Activated T-helper 9 cell treated with anti-CD3 and anti-CD28 coated beads, Interleukin-2, amount 50 U/mL, for 16 hours (primary cell): Measurements from ENCODE around the gene UBE2Q1.
"Not testable (repeated sequence)": the region's sequence is repeated elsewhere in the genome, so short reads cannot be mapped to it uniquely, and the experiment has no call there.

Source experiments
- DNase-seq: peaks from one replicate; pipeline ENCODE4 v3.0.0-alpha.2; 2020; ENCODE audit warnings: low read depth

Gene UBE2Q1

GRCh38 chr1:154550657-154551056 is 7.8 kb downstream of the UBE2Q1 start:
- no peak for DNase-seq

GRCh38 chr1:154550070-154550469 is 8.4 kb downstream of the UBE2Q1 start:
- DNase-seq, result no peak

- DNase-seq, result no peak
These were observed 9.2 kb downstream of the UBE2Q1 start for GRCh38 chr1:154549202-154549770.

- DNase-seq, result no peak
These were observed 10.4 kb downstream of the UBE2Q1 start for GRCh38 chr1:154548028-154548427.

- DNase-seq, result no peak
These were observed 11.2 kb downstream of the UBE2Q1 start for GRCh38 chr1:154547105-154547732.

- peak; percentile 13 for DNase-seq
These were observed 12.0 kb downstream of the UBE2Q1 start for GRCh38 chr1:154546264-154547063.

GRCh38 chr1:154541231-154541630 is 17.2 kb downstream of the UBE2Q1 start:
- no peak for DNase-seq

- no peak for DNase-seq
These were observed 18.7 kb downstream of the UBE2Q1 start for GRCh38 chr1:154539486-154540483.

GRCh38 chr1:154536570-154536969 is 21.9 kb downstream of the UBE2Q1 start:
- DNase-seq, result no peak

- no peak for DNase-seq
These were observed 24.3 kb downstream of the UBE2Q1 start for GRCh38 chr1:154533952-154534844.

GRCh38 chr1:154531950-154532349 is 26.5 kb downstream of the UBE2Q1 start:
- DNase-seq, result not testable (repeated sequence)

GRCh38 chr1:154529308-154529707 is 29.2 kb downstream of the UBE2Q1 start:
- no peak for DNase-seq

- DNase-seq, result no peak
These were observed 31.3 kb downstream of the UBE2Q1 start for GRCh38 chr1:154527192-154527591.

- DNase-seq, result no peak
These were observed 33.6 kb downstream of the UBE2Q1 start for GRCh38 chr1:154524881-154525280.

GRCh38 chr1:154521695-154522094 is 36.8 kb downstream of the UBE2Q1 start:
- no peak for DNase-seq

- no peak for DNase-seq
These were observed 38.1 kb downstream of the UBE2Q1 start for GRCh38 chr1:154520333-154520732.

GRCh38 chr1:154519591-154519991 is 38.9 kb downstream of the UBE2Q1 start:
- DNase-seq, result no peak

GRCh38 chr1:154517661-154518060 is 40.8 kb downstream of the UBE2Q1 start:
- no peak for DNase-seq

GRCh38 chr1:154514066-154514553 is 44.4 kb downstream of the UBE2Q1 start:
- no peak for DNase-seq

GRCh38 chr1:154512760-154513159 is 45.7 kb downstream of the UBE2Q1 start:
- DNase-seq, result no peak

- DNase-seq, result no peak
These were observed 54.6 kb downstream of the UBE2Q1 start for GRCh38 chr1:154503898-154504297.
